IPS DF 19.7 (cell line): ENCODE data around the gene ADAD1.
"Not testable (repeated sequence)": the region's sequence is repeated elsewhere in the genome, so short reads cannot be mapped to it uniquely, and the experiment has no call there.

ENCODE experiments used
- DNase-seq: peaks from one replicate; pipeline ENCODE4 v3.0.0-alpha.2; 2013; ENCODE audit warnings: low read depth, low spot score

ADAD1 gene

DNA sequence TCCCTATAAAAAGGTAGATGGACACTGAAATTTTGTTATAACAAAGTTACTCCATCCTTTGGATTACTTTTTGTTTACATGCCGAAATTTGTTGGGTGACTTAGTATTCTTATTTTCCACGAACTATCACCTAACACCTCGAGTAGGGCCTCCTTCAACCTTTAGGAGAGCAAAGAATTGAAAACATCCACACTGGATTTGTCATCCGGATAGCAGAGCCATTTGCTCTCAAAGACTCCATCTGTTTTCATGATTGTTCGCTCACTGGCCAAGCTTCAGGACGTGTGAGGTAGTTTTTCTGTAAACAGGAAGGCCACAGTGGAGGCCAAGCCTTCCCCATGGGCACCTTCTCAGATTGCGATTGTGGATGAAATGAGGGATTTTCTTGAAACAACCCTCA lies at the start of gene ADAD1:
Gene ADAD1 (plus strand): TSS at position 301 of the 400 bp plus-strand sequence. CDS start 1,059 bp downstream, outside the sequence.
- DNase-seq = no peak

DNA sequence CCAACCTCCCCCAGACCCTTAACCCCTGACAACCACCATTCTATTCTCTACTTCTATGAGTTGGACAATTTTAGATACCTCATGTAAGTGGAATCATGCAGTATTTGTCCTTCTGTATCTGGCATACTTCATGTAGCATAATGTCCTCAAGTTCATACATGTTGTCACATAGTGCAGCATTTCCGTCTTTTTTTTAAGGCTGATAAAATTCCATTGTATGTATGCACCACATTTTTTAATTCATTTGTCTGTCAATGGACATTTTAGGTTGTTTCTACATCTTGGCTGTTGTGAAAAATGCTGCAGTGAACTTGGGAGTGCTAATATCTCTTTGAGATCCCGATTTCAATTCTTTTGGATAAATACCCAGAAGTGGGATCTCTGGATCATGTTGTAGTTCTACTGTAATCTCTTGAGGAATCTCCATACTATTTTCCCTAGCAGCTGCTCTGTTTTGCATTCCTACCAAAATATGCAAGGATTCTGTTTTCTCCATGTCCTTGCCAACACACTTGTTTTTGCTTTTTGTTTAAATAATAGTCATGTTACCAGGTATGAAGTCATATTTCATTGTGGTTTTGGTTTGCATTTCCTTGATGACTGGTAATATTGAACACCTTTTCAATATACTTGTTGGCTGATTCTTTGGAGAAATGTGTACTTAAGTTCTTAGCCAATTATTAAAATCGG lies 48.8 kb upstream of the ADAD1 start:
- no peak for DNase-seq

DNA sequence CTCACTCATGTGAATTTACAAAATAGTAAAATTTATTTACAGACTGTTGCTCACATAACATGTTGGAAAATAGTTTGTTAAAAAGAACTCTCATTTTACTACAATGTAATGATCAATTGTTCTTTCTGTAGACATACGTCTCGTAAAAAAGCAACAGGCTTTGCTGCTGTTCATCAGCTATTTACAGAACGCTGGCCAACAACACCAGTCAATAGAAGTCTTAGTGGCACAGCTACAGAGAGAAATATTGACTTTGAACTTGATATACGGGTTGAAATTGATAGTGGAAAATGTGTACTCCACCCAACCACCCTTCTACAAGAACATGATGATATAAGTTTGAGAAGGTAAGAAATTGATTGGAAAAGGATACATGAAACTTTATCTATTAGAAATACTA lies 47.6 kb upstream of the ADAD1 start:
- DNase-seq = no peak

DNA sequence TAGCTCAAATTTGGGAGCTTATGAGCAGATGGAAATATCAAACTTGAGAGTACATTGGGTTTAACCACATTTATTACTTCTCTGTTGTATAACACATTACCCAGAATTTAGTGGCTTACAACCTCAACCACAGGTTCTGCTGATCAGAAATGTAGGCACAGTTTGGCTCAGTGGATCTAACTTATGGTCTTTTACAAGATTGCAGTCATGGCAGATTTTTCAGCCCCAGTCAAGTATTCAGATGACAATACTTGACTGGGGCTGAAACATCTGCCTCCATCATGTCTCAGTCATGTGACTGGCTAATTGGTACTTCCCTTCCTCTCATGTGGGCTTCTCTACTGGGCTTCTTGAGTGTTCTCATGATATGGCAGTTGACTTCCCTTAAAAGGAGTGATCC lies 44.0 kb upstream of the ADAD1 start:
- DNase-seq = no peak

DNA sequence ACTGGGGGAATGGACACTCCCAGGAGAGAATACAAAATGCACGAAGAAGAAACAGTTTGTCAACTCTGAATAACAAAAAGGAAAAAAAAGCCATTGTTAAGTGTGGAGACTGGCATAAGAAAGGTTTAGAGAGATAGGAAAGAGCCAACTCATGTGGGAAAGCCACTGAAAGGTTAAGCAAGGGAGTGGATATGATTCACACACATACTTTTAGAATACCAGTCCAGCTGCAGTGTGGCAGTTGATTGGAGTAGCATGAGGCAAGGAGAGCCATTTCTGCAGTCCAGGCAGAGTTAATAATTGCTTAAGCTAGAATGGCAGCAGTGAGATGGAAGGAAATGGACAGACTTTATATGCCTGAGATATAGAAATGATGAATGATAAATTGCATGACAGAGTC lies 36.9 kb upstream of the ADAD1 start:
- DNase-seq = no peak

DNA sequence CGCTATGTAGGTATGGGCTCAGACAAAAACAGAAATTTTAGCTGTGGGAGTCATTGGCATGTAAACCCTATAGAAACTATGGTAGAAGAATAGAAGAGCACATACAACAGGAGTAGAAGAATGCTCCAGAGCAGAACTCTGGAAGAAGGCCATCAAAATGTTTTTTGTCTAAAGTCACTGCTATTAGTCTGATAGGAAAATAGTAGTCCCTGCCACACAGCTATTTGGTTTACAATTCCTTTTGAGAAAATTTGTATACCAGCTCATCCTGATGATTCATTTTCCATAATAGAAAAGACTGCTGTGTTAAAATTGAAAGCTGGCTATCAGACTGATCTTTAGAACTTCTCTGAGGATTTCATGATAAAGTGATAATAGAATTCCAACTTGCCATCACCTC lies 32.8 kb upstream of the ADAD1 start:
- no peak for DNase-seq

DNA sequence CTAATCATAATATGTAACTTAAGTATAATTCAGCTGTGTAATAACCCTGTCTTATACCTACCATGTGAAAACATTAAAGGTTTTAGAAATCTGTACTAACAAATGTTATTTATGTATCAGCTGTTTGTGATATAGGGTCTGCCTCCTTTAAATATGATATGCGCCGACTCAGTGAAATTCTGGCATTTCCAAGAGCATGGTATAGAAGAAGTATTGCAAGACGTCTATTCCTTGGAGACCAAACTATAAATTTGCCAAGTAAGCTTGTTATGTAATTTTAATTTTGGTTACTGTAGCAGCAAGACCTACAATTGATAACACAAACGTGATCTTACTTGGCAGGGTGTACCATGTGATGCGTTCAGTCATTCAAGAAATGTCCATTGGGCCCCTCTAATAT lies 32.3 kb upstream of the ADAD1 start:
- no peak for DNase-seq

DNA sequence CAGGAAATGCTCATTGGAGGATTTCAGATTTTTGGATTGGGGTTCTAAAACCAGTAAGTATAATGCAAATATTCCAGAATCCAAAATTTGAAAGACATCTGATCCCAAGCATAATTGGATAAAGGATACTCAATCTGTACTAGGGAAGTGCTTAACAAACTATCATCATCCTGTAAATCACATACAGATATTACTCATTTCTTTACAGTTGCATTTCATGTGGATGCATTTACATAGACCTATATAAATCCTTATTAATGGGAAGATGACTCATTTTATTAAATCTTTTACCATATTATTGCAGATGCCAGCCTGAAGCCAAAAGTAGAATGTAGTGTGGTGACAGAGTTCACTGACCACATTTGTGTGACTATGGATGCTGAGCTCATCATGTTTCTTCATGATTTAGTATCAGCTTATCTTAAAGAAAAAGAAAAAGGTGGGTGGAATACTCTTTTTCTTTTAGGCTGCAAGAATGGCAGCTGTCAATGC lies 22.4 kb upstream of the ADAD1 start:
- DNase-seq = no peak

DNA sequence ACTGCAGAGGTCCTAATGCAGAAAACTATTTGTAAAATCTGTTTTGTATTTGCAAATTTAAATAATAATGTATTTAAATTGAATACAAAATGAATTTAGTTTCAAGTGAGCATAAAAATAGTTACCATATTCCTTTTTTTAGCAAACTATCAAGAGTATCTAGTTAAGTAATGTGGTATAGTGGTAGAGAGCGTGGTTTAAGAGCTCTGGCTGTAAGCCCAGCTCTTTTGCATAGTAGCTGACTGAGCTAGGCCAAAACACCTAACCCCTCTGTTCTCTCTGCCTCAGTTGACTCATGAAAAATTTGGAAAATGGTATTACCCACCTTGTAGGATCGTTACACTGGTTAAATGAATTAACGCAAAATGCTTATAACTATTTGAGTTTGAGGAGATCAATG lies 18.1 kb upstream of the ADAD1 start:
- DNase-seq = no peak

DNA sequence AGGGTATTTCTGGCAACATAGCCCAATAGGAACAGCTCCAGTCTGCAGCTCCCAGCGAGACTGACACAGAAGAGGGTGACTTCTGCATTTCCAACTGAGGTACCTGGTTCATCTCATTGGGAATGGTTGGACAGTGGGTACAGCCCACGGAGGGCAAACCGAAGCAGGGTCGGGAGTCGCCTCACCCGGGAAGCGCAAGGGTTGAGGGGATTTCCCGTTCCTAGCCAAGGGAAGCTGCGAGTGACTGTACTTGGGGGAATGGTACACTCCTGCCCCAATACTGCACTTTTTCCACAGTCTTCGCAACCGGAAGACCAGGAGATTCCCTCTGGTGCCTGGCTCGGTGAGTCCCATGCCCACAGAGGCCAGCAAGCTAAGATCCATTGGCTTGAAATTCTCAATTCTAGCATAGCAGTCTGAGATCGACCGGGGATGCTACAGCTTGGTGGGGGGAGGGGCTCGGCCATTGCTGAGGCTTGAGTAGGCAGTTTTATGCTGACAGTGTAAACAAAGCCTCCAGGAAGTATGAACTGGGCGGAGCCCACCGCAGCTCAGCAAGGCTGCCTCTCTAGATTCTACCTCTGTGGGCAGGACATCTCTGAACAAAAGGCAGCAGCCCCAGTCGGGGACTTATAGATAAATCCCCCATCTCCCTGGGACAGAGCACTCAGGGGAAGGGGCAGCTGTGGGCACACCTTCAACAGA lies 14.0 kb upstream of the ADAD1 start:
- DNase-seq = peak; percentile 9

DNA sequence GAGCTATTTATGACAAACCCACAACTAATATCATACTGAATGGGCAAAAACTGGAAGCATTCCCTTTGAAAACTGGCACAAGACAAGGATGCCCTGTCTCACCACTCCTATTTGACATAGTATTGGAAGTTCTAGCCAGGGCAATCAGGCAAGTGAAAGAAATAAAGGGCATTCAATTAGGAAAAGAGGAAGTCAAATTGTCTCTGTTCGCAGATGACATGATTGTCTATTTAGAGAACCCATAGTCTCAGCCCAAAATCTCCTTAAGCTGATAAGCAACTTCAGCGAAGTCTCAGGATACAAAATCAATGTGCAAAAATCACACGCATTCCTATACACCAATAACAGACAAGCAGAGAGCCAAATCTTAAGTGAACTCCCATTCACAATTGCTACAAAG lies 10.0 kb upstream of the ADAD1 start:
- not testable (repeated sequence) for DNase-seq

DNA sequence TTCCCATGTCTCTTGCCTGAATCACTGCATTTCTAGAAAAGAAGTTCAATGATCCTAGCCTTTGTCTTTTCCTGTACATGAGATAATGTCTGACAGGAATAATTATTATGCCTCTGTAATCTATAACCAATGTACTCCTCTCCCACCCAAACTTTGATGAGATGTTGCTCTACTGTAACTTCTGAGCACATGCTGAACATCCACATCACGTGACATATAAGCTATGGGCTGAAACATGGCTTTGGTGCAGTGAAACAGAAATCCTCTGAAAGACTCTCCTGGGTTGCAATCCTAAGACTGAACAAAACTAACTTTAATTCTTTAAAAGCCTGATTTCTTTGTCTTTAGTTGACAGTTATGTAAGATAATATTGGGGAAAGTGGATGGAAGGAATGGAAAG lies 1.5 kb upstream of the ADAD1 start:
- no peak for DNase-seq

DNA sequence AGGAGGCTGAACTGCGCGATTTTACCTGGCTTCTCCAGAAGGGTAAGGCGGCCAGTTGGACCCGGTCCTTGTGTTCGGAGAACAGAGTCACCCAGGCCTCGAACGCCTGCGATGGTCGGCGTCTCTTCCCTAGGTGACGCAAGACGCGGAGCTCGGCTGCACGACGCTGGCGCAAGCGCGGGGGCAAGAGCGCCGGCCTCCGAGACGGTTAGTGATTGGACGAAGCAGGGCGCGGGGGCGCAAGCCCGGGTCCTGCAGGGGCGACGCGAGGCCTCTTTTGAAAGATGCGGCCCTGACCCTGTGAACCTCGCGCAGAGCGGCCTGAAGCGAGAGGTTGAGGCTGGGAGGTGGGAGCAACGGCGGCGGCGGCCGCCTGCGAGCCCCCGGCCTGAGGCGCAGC lies 428 bp downstream of the ADAD1 start:
- DNase-seq = no peak

DNA sequence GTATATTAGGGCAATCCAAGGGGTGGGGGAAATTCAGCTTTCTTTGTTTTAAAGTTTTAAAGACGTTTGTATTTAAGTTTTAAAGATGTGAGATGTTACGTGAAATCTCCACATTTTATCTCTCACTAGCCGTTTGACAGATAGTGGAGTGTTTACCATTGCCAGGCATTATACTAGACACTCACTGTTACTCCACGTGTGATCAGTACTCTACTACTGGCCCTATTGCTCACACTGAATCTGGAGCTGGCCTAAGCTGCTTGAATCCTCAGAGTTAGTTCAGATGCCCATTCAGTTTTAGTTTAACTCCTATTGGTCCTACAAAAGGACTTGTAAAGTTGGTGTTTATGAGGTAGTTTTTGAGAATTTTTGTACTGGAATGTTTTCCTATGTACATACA lies 4.5 kb downstream of the ADAD1 start:
- no peak for DNase-seq

DNA sequence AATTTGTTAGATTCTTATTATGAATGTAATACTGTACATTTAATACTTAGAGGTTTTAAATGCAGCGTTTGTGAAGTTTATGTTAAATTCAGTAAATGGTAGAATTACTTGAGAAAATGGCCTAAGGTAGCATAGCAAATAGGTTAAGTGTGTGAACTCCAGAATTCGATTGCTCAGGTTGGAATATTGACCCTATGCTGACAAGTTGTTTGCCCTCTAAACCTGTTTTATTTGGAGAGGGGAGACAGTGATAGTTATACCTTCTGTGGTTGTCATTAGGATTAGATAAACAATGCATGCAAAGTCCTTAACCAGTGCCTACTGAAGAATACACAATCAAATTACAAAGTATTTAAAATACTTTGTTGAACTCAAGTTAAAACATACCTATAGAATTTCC lies 5.4 kb downstream of the ADAD1 start:
- no peak for DNase-seq

DNA sequence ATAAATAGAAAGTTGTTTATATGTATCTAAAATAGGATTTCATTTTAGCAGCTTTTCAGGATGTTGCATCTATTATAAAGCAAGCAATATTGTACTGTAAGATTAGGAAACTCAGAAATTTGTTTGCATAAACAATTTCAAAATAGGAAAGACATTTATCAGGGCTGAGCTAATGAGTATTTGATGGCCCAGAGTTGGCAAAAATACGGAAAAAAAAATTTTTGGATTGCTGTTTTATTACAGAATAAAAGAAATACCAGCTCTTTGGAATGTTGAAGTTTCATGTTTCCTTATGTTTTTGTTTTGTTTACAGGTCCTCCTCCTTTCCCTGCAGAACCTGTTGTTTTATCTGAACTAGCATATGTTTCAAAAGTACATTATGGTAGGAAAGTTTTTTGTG lies 14.5 kb downstream of the ADAD1 start:
- DNase-seq = no peak

DNA sequence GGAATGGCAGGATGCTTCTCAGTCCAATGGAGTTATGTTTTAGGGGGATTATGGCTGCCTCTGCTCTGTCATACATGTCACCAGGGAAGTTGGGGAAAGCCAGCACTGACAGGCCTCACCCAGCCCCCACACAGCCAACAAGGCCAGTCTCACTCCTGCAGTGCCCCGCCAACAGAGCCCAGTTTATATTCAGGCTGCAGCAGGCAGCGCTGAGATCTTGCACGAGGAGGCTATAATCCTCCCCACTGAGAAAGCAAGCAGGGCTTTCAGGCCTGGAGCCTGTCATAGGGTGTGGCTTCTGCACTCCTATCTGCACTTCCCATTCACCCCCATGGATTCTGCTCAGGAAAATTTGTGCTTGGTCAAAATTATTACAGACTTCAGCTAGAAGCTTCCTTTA lies 25.1 kb downstream of the ADAD1 start:
- DNase-seq = no peak

DNA sequence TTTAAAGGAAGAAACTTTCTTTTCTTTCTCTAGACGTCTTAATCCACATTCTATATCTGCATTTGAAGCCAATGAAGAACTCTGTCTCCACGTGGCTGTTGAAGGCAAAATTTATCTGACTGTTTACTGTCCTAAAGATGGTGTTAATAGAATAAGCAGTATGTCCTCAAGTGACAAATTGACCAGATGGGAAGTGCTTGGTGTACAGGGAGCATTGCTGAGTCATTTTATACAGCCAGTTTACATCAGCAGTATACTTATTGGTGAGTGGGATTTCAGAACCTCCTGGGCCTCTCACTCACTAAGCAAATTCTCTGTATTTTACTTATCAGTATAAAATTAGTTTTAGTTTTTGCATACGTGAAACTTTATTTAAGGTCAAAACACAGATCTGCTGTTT lies 33.7 kb downstream of the ADAD1 start:
- no peak for DNase-seq

DNA sequence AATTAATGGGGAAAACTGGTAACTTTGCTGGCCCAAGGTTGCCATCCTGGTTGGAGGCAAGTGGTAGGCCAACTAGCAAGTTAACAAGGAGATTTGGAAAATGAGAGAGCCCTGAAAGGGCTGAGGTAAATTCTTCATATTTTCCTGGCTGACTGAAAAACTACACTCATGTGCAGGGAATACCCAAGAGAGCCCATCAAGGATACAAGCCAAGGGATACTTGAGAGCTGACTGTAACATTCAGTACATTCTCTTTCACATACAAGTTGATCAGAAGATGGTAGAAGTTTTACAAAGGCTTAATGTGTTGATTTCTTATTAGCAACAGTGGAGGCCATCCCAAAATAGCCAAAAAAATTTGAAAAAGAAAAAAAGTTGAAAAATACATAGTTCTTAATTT lies 44.4 kb downstream of the ADAD1 start:
- DNase-seq = no peak

DNA sequence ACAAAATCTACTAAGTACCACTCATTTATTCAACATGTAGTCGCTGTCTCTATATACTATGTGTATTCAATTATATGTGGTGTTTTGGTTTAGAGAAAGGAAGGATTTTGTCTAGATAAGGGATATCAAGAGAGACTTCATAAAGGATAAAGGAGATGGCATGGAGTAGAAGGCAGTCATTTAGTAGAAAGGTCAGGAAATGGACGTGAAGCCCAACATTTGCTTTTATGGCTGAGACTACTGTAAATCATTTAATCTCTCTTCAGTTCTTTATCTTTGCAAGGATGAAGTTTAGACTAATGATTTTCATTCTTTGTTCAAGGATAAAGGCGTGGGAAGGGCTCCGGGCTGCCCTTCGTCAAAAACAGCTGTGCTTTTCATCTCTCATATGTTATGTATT lies 52.5 kb downstream of the ADAD1 start:
- DNase-seq = no peak

DNA sequence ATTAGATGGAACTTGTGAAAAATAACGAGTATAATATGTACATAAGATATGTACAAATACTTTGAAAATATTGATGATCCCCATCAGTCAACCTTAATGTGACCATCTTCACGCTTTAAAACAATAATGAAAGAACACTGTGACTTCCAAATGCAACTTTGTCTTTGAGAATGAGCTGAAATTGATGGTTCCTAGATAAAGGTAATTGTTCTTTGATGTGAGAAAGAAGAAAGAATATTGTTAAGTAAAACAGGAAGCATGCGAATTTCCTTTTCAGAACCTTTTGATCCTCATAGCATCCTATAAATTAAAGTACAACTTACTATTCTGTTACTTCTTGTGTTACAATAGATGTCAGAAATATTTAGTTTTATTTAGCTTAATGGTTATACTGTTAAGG lies 55.5 kb downstream of the ADAD1 start:
- no peak for DNase-seq

DNA sequence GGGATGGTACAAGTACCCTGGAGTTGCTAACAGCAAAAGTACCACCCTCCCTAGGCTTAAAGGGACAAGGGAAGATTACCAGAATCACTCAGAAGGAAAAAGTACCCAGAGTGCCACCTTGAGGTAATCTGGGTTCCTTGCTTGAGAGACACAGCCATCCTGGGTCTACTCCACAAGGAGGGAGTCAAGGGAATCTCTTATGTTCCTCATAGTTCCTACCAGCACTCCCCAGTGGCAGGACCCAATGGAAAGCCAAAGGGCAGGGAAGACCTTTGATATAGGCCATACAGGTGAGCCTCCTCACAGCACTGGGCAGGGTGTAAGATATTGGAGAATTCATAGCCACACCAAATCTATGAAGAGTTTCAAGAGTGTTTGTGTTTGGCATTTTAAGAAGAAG lies 72.0 kb downstream of the ADAD1 start:
- DNase-seq = peak; percentile 83

DNA sequence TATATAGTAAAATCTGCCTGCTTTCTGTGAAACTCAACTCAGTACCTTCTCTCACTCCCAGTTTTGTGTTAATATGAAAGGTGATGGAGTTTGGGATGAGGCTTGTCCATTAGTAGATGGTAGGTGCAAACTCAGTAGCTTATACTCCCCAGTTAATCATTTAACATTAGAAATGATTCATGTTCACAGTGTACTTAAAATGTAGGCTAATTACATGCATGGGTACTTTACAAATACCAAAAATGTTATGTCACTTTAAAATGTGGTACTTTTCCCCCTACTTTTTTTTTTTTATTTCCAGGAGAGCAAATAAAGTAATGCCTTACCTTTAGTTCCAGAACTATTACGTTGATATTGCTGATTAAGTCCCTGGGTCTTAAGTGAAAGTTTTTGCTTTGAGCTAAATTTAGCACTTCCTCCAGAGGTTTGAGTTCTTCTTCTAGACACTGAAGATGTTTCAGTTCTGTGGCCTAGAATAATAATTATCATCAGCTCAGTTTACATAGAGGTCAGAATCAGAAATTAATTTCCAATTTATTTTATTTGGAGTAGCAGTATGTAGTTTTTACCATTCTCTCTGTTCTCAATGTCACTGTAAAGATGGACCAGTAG lies 74.7 kb downstream of the ADAD1 start:
- no peak for DNase-seq
